PC-3 (cell line): ENCODE results near the gene ST8SIA2. TPM values are rescaled to one million over a fixed set of nuclear protein-coding genes. Genes with fewer than 3 reads are reported as not detected.

Experiments used
- ATAC-seq: fragments of 200-7000 bp; cut with Tn5 transposase; 2 replicates; pipeline ENCODE4 v1.9.1; 2020; ENCODE audit warnings: mild to moderate bottlenecking, moderate library complexity
- BruUV-seq: library from RNA; stranded (reverse); fragments of 400-500 nt; replicated peaks from 2 replicates; lab custom pipeline; 2021; lab: Mats Ljungman, UMichigan
- CTCF ChIA-PET: fragments of 300-600 bp; sonication (Branson Sonifier 250); formaldehyde crosslinking; loops from one replicate; lab custom pipeline; 2022; ENCODE audit warnings: antibody characterized with exemption; lab: Charles Lee
- POLR2A ChIA-PET: fragments of 300-600 bp; sonication (Branson Sonifier 250); formaldehyde crosslinking; loops from one replicate; lab custom pipeline; 2022; ENCODE audit warnings: antibody characterized with exemption; ENCODE audit not compliant: unreplicated experiment; lab: Charles Lee
- DNase-seq: peaks from one replicate; pipeline ENCODE4 v3.0.0-alpha.2; 2015
- H2AFZ ChIP-seq: fragments of 300-600 bp; sonication (generic); 2 replicates; pipeline ENCODE4 v1.6.0; 2016; ENCODE audit warnings: antibody characterized with exemption, low read length
- H3F3A ChIP-seq: fragments of 300-600 bp; sonication (generic); one replicate; pipeline ENCODE4 v1.6.0; 2017; ENCODE audit warnings: antibody characterized with exemption, low read length, control low read depth, mild to moderate bottlenecking; ENCODE audit not compliant: unreplicated experiment
- H3K27ac ChIP-seq: fragments of 300-600 bp; sonication (generic); 2 replicates; pipeline ENCODE4 v1.5.1; 2016; ENCODE audit warnings: mild to moderate bottlenecking, low read length
- H3K27me3 ChIP-seq: fragments of 300-600 bp; sonication (generic); 2 replicates; pipeline ENCODE4 v1.6.1; 2016; ENCODE audit warnings: low read length, mixed read lengths
- H3K36me3 ChIP-seq: fragments of 300-600 bp; sonication (generic); 2 replicates; pipeline ENCODE4 v1.6.1; 2016; ENCODE audit warnings: low read depth, mixed run types, low read length, mixed read lengths
- H3K4me1 ChIP-seq: fragments of 300-600 bp; sonication (generic); 2 replicates; pipeline ENCODE4 v1.5.1; 2016; ENCODE audit warnings: low read length; ENCODE audit not compliant: insufficient read depth
- H3K4me2 ChIP-seq: fragments of 300-600 bp; sonication (generic); 2 replicates; pipeline ENCODE4 v1.6.0; 2016; ENCODE audit warnings: low read length
- H3K4me3 ChIP-seq: fragments of 300-600 bp; sonication (generic); 2 replicates; pipeline ENCODE4 v1.5.1; 2016; ENCODE audit warnings: mild to moderate bottlenecking, low read length, mixed read lengths
- H3K79me2 ChIP-seq: fragments of 300-600 bp; sonication (generic); 2 replicates; pipeline ENCODE4 v1.6.1; 2017; ENCODE audit warnings: low read length, mixed read lengths
- H3K9ac ChIP-seq: fragments of 300-600 bp; sonication (generic); 2 replicates; pipeline ENCODE4 v1.6.0; 2016; ENCODE audit warnings: mild to moderate bottlenecking, low read length
- H3K9me2 ChIP-seq: fragments of 300-600 bp; sonication (generic); replicated peaks from 2 replicates; pipeline ENCODE4 v1.6.1; 2016; ENCODE audit warnings: mixed run types, low read length, mixed read lengths
- H3K9me3 ChIP-seq: fragments of 300-600 bp; sonication (generic); 2 replicates; pipeline ENCODE4 v1.6.1; 2016; ENCODE audit warnings: low read length, mixed read lengths
- H4K20me1 ChIP-seq: fragments of 300-600 bp; sonication (generic); 2 replicates; pipeline ENCODE4 v1.6.1; 2016; ENCODE audit warnings: low read length, mixed read lengths
- CTCF ChIP-seq: fragments of 300-600 bp; sonication (generic); conservative IDR thresholded peaks from 2 replicates; pipeline ENCODE4 v1.5.1; 2017; ENCODE audit warnings: antibody characterized with exemption, low read depth, mild to moderate bottlenecking, low read length
- EZH2 ChIP-seq: fragments of 300-600 bp; sonication (generic); IDR thresholded peaks from one replicate; pipeline ENCODE4 v1.6.1; 2017; ENCODE audit warnings: antibody characterized with exemption, mild to moderate bottlenecking, low read length; ENCODE audit not compliant: unreplicated experiment
- EZH2phosphoT487 ChIP-seq: fragments of 300-600 bp; sonication (generic); IDR thresholded peaks from 2 replicates; pipeline ENCODE4 v1.6.1; 2018; ENCODE audit warnings: mild to moderate bottlenecking, antibody characterized with exemption, low read length, borderline replicate concordance
- intact Hi-C: fragments of 100-400 bp; cut with micrococcal nuclease; formaldehyde crosslinking; loops from 2 replicates; pipeline ENCODE4 v1.9.0; 2023
- total RNA-seq: library from RNA; depleted of rRNA; stranded (reverse); fragments of >200 nt; gene quantifications from 2 replicates; pipeline ENCODE4 v1.2.3, GENCODE V29; 2014

Gene ST8SIA2
- total RNA-seq, 1 experiment from 2014 or later, result not detected

- no peak overlapping the region for H3K27ac ChIP-seq
- no peak overlapping the region for H2AFZ ChIP-seq
- no peaks in the 10 kb centered on the region for H4K20me1 ChIP-seq
- no peaks in the 10 kb centered on the region for H3K4me1 ChIP-seq
- intact Hi-C loops, result no loop called here
- no peak overlapping the region for H3K4me2 ChIP-seq
- H3K9ac ChIP-seq, result no peak overlapping the region
- TF ChIP-seq CTCF (no peak), EZH2phosphoT487 (no peak), EZH2 (no peak)
- peaks cover 87% of the 10 kb centered on the region for H3K27me3 ChIP-seq
- no peaks in the 10 kb centered on the region for H3K9me2 ChIP-seq
- H3F3A ChIP-seq, result no peaks in the 10 kb centered on the region
- no peaks in the 10 kb centered on the region for H3K36me3 ChIP-seq
- ChIA-PET POLR2A (no interaction called here), CTCF (no interaction called here)
- no peaks in the 10 kb centered on the region for H3K9me3 ChIP-seq
- no peak overlapping the region for H3K4me3 ChIP-seq
- H3K79me2 ChIP-seq, result no peaks in the 10 kb centered on the region
- ATAC-seq (no peak), DNase-seq (no peak)
- BruUV-seq, result no TSS peak
These were observed 22.9 kb downstream of the ST8SIA2 start for GRCh38 chr15:92416557-92416956.

GRCh38 chr15:92417716-92418115 lies 24.0 kb downstream of the ST8SIA2 start:
- H3K27me3 ChIP-seq, result peaks cover 85% of the 10 kb centered on the region
- POLR2A ChIA-PET, result no interaction called here
- H3F3A ChIP-seq, result no peaks in the 10 kb centered on the region
- TF ChIP-seq EZH2phosphoT487 (no peak), CTCF (no peak)
- ATAC-seq (no peak), DNase-seq (no peak)
- H3K79me2 ChIP-seq, result no peaks in the 10 kb centered on the region
- no peak overlapping the region for H3K27ac ChIP-seq
- intact Hi-C loops, result no loop called here
- no peaks in the 10 kb centered on the region for H3K4me1 ChIP-seq
- no peaks in the 10 kb centered on the region for H4K20me1 ChIP-seq
- no peak overlapping the region for H3K4me2 ChIP-seq
- CTCF ChIA-PET, result no interaction called here
- no peak overlapping the region for H3K4me3 ChIP-seq
- H3K9me2 ChIP-seq, result no peaks in the 10 kb centered on the region
- H3K9me3 ChIP-seq, result no peaks in the 10 kb centered on the region
- no TSS peak for BruUV-seq
- H2AFZ ChIP-seq, result no peak overlapping the region
- H3K36me3 ChIP-seq, result no peaks in the 10 kb centered on the region
- no peak overlapping the region for H3K9ac ChIP-seq

- no peak overlapping the region for H3K4me2 ChIP-seq
- no TSS peak for BruUV-seq
- POLR2A ChIA-PET, result no interaction called here
- TF ChIP-seq CTCF (no peak), EZH2 (no peak), EZH2phosphoT487 (no peak)
- no peaks in the 10 kb centered on the region for H4K20me1 ChIP-seq
- no peak overlapping the region for H2AFZ ChIP-seq
- H3K27me3 ChIP-seq, result peaks cover 77% of the 10 kb centered on the region
- no peaks in the 10 kb centered on the region for H3K36me3 ChIP-seq
- H3K9ac ChIP-seq, result no peak overlapping the region
- ATAC-seq (no peak), DNase-seq (no peak)
- no peaks in the 10 kb centered on the region for H3K4me1 ChIP-seq
- CTCF ChIA-PET, result no interaction called here
- no peaks in the 10 kb centered on the region for H3K9me3 ChIP-seq
- H3F3A ChIP-seq, result no peaks in the 10 kb centered on the region
- no peak overlapping the region for H3K27ac ChIP-seq
- H3K9me2 ChIP-seq, result no peaks in the 10 kb centered on the region
- intact Hi-C loops, result no loop called here
- no peaks in the 10 kb centered on the region for H3K79me2 ChIP-seq
- no peak overlapping the region for H3K4me3 ChIP-seq
These were observed 25.2 kb downstream of the ST8SIA2 start for GRCh38 chr15:92418864-92419263.
